Measurements from ENCODE around the gene TNIK. TPM values are rescaled to one million over a fixed set of nuclear protein-coding genes. Genes with fewer than 3 reads are reported as not detected.

The TNIK gene
- total and polyA plus RNA-seq, 12 donors = 9.3 to 51.9 (median 35.1) TPM

GRCh38 chr3:171444001-171444690 is 16.1 kb downstream of the TNIK start:
- DNase-seq (no peak), ATAC-seq (no peak)
- Histone ChIP-seq H3K27ac (no peak overlapping the region), H3K9me3 (no peaks in the 10 kb centered on the region), H3K4me3 (no peak overlapping the region), H3K27me3 (no peaks in the 10 kb centered on the region), H3K36me3 (no peaks in the 10 kb centered on the region), H3K4me1 (peaks cover 0 to 38% (median 16%) of the 10 kb centered on the region in 9 donors)
- intact Hi-C loops (cut with DNase I) = no loop called here
- no peak for TF ChIP-seq CTCF (IDR thresholded peaks at IDR 0.05)
- 58 to 63% methylated on average over 3 of the region's 3 CpGs for WGBS, 2 donors

- Histone ChIP-seq H3K36me3 (no peaks in the 10 kb centered on the region), H3K4me3 (no peak overlapping the region), H3K27ac (no peak overlapping the region), H3K27me3 (no peaks in the 10 kb centered on the region), H3K9me3 (no peaks in the 10 kb centered on the region), H3K4me1 (peaks cover 0 to 38% (median 16%) of the 10 kb centered on the region in 9 donors)
- ATAC-seq = peak in 6 of 8 donors; percentile 24 to 74 (median 58)
- intact Hi-C loops (cut with DNase I) = no loop called here
- no peak for DNase-seq
- WGBS, 2 donors = 44 to 49% methylated on average over 6 of the region's 6 CpGs
- TF ChIP-seq CTCF (IDR thresholded peaks at IDR 0.05) = no peak
Measured at GRCh38 chr3:171443211-171443957, 16.8 kb downstream of the TNIK start.

- Histone ChIP-seq H3K27ac (no peak overlapping the region), H3K4me3 (no peak overlapping the region), H3K9me3 (no peaks in the 10 kb centered on the region), H3K27me3 (no peaks in the 10 kb centered on the region), H3K36me3 (no peaks in the 10 kb centered on the region), H3K4me1 (peaks cover 0 to 38% (median 16%) of the 10 kb centered on the region in 9 donors)
- WGBS, 2 donors = 40% methylated on average over 2 of the region's 2 CpGs
- DNase-seq (no peak), ATAC-seq (no peak)
- intact Hi-C loops (cut with DNase I) = no loop called here
- TF ChIP-seq CTCF (IDR thresholded peaks at IDR 0.05) = no peak
Measured at GRCh38 chr3:171442184-171442583, 18.0 kb downstream of the TNIK start.

- Histone ChIP-seq H3K27me3 (no peaks in the 10 kb centered on the region), H3K4me1 (peaks cover 0 to 45% (median 21%) of the 10 kb centered on the region in 9 donors), H3K36me3 (no peaks in the 10 kb centered on the region), H3K4me3 (no peak overlapping the region), H3K9me3 (no peaks in the 10 kb centered on the region), H3K27ac (no peak overlapping the region)
- no peak for TF ChIP-seq CTCF (IDR thresholded peaks at IDR 0.05)
- no peak for ATAC-seq
- intact Hi-C loops (cut with DNase I) = no loop called here
- 87 to 91% methylated on average over 3 of the region's 3 CpGs for WGBS, 2 donors
- DNase-seq = no peak
Measured at GRCh38 chr3:171441381-171441780, 18.8 kb downstream of the TNIK start.
